CD14-positive monocyte (primary cell): ENCODE measurements around the gene CPED1. TPM values are rescaled to one million over a fixed set of nuclear protein-coding genes. Genes with fewer than 3 reads are reported as not detected.

Source experiments
- DNase-seq, 3 donors: peaks; one replicate each; pipeline ENCODE4 v3.0.0-alpha.2; 2011 to 2022
- H2AFZ ChIP-seq: 2 replicates; pipeline ENCODE4 v1.6.0; 2012; ENCODE audit warnings: mild to moderate bottlenecking, low read depth, low read length, inconsistent platforms; ENCODE audit not compliant: insufficient read depth, poor library complexity, severe bottlenecking
- H3K27ac ChIP-seq, 2 donors: 1 replicate in 1 of 2; 2 replicates in 1 of 2; pipeline ENCODE4 v1.5.1; 2012 to 2013; ENCODE audit warnings: low read length in 2 of 2, control low read depth in 1 of 2, inconsistent platforms in 1 of 2, low read depth in 1 of 2, mild to moderate bottlenecking in 1 of 2
- H3K27me3 ChIP-seq, 2 donors: one replicate each; pipeline versions ENCODE4 v1.6.0 to v1.6.1; 2011 to 2013; ENCODE audit warnings: low read length in 2 of 2; ENCODE audit not compliant: control insufficient read depth in 2 of 2, insufficient read depth in 2 of 2
- H3K36me3 ChIP-seq, 2 donors: replicated peaks in 1 of 2; 1 replicate in 1 of 2; 2 replicates in 1 of 2; pipeline versions ENCODE4 v1.5.1 to v1.6.1; 2012 to 2013; ENCODE audit warnings: low read length in 2 of 2, control low read depth in 1 of 2, inconsistent platforms in 1 of 2, mild to moderate bottlenecking in 1 of 2; ENCODE audit not compliant: insufficient read depth in 2 of 2, control insufficient read depth in 1 of 2
- H3K4me1 ChIP-seq, 2 donors: 1 replicate in 1 of 2; 2 replicates in 1 of 2; pipeline versions ENCODE4 v1.5.1 to v1.6.1; 2012 to 2013; ENCODE audit warnings: low read length in 2 of 2, control low read depth in 1 of 2, inconsistent platforms in 1 of 2, mild to moderate bottlenecking in 1 of 2, moderate library complexity in 1 of 2; ENCODE audit not compliant: insufficient read depth in 2 of 2, control insufficient read depth in 1 of 2
- H3K4me2 ChIP-seq: replicated peaks from 2 replicates; pipeline ENCODE3; 2012; ENCODE audit warnings: low read length, moderate library complexity, mild to moderate bottlenecking; ENCODE audit not compliant: poor library complexity, severe bottlenecking; ENCODE audit errors: extremely low read depth
- H3K4me3 ChIP-seq, 3 experiments: fragments of 200-600 bp in 1 of 3; sonication (generic) in 1 of 3; replicated peaks in 1 of 3; 1 replicate in 2 of 3; 2 replicates in 1 of 3; pipeline ENCODE4 v1.5.1; 2011 to 2013; ENCODE audit warnings: low read length in 3 of 3, mild to moderate bottlenecking in 3 of 3, control low read depth in 2 of 3, low read depth in 2 of 3, inconsistent platforms in 1 of 3, moderate library complexity in 1 of 3
- H3K79me2 ChIP-seq: 2 replicates; pipeline ENCODE4 v1.6.0; 2012; ENCODE audit warnings: mild to moderate bottlenecking, control low read depth, inconsistent platforms, low read length, moderate library complexity; ENCODE audit not compliant: insufficient read depth
- H3K9ac ChIP-seq: 2 replicates; pipeline ENCODE4 v1.6.0; 2017; ENCODE audit warnings: low read length, mild to moderate bottlenecking; ENCODE audit not compliant: insufficient read depth, poor library complexity, severe bottlenecking
- H3K9me3 ChIP-seq, 2 donors: replicated peaks in 1 of 2; 1 replicate in 1 of 2; 2 replicates in 1 of 2; pipeline versions ENCODE4 v1.5.1 to v1.6.1; 2012 to 2013; ENCODE audit warnings: low read length in 2 of 2, control low read depth in 1 of 2; ENCODE audit not compliant: control insufficient read depth in 1 of 2, insufficient read depth in 1 of 2
- H4K20me1 ChIP-seq: 2 replicates; pipeline ENCODE4 v1.6.0; 2012; ENCODE audit warnings: mild to moderate bottlenecking, low read length, control low read depth, moderate library complexity; ENCODE audit not compliant: insufficient read depth
- H3K27ac Mint-ChIP-seq, 7 donors: one replicate each; pipeline ENCODE4 v1.8.0; 2020; ENCODE audit warnings: mild to moderate bottlenecking in 7 of 7, mixed read lengths in 7 of 7, moderate library complexity in 6 of 7, inconsistent platforms in 2 of 7
- H3K27me3 Mint-ChIP-seq, 3 donors: one replicate each; pipeline ENCODE4 v1.8.0; 2021 to 2022; ENCODE audit warnings: low read depth in 3 of 3, mild to moderate bottlenecking in 3 of 3, mixed read lengths in 3 of 3, moderate library complexity in 3 of 3, inconsistent platforms in 1 of 3
- H3K36me3 Mint-ChIP-seq, 2 donors: one replicate each; pipeline ENCODE4 v1.8.0; 2020; ENCODE audit warnings: mixed read lengths in 2 of 2, inconsistent platforms in 1 of 2, mild to moderate bottlenecking in 1 of 2
- H3K4me1 Mint-ChIP-seq: one replicate; pipeline ENCODE4 v1.8.0; 2020; ENCODE audit warnings: mild to moderate bottlenecking, mixed read lengths
- H3K4me3 Mint-ChIP-seq, 2 donors: one replicate each; pipeline ENCODE4 v1.8.0; 2020; ENCODE audit warnings: mild to moderate bottlenecking in 2 of 2, mixed read lengths in 2 of 2, moderate library complexity in 1 of 2
- H3K9me3 Mint-ChIP-seq, 7 donors: one replicate each; pipeline ENCODE4 v1.8.0; 2020 to 2022; ENCODE audit warnings: mixed read lengths in 7 of 7, mild to moderate bottlenecking in 6 of 7, moderate library complexity in 6 of 7, inconsistent platforms in 2 of 7
- WGBS: methylation state at CpG from one replicate; pipeline ENCODE4 v1.1.5; 2013; ENCODE audit warnings: missing lambda C conversion rate; ENCODE audit not compliant: insufficient coverage; 5-methylcytosine and 5-hydroxymethylcytosine counted together
- intact Hi-C, 2 donors: fragments of 100-400 bp; cut with micrococcal nuclease; formaldehyde crosslinking; loops; one replicate each; pipeline versions ENCODE4 v1.15.0 to v1.15.1; 2023
- polyA plus RNA-seq, 3 donors: library from polyadenylated mRNA; depleted of rRNA in 1 of 3; unstranded in 2 of 3; stranded (reverse) in 1 of 3; fragments of 300-500 nt in 2 of 3; fragments of >200 nt in 1 of 3; fragmentation: Illumina TruSeq in 2 of 3; gene quantifications; 1 replicate in 2 of 3; 2 replicates in 1 of 3; pipeline ENCODE4 v1.2.3, GENCODE V29; 2012 to 2021
- TF ChIP-seq, protein P1 (sequence below): fragments of 200-600 bp; IDR thresholded peaks from one replicate; pipeline ENCODE4 v1.8.0; 2022; ENCODE audit warnings: antibody characterized with exemption, mild to moderate bottlenecking

The CPED1 gene
- polyA plus RNA-seq, 3 donors = 9.8 to 30.0 (median 20.4) TPM

DNA sequence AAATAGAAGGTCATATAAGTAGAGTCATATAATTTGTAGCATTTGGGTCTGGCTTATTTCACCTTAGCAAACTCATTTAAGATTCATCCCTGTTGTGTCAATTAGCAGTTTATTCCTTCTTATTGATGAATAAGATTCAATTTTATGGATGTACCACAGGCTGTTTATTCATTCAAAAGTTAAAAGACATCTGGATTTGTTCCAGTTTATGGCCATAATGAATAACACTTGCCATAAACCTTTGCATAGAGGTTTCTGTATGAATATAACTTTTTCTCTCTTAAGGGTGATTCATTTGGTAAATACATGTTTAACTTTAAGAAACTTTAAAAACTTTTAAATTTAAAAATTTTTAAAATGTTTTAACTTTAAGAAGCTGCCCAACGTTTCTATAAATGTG is 66.4 kb downstream of the CPED1 start:
- Histone ChIP-seq H3K36me3 (no peaks in the 10 kb centered on the region), H2AFZ (no peak overlapping the region), H4K20me1 (no peaks in the 10 kb centered on the region), H3K79me2 (no peaks in the 10 kb centered on the region), H3K9me3 (no peaks in the 10 kb centered on the region), H3K9ac (no peak overlapping the region), H3K4me3 (no peak overlapping the region), H3K4me1 (peaks cover 2 to 9% of the 10 kb centered on the region in 2 donors), H3K27ac (no peak overlapping the region), H3K4me2 (no peak overlapping the region), H3K27me3 (no peaks in the 10 kb centered on the region)
- DNase-seq = no peak
- Mint-ChIP-seq H3K4me1 (peaks cover 9% of the 10 kb centered on the region), H3K9me3 (no peaks in the 10 kb centered on the region), H3K27ac (no peak overlapping the region), H3K4me3 (no peak overlapping the region), H3K27me3 (peaks cover 0 to 4% (median 1%) of the 10 kb centered on the region in 3 donors), H3K36me3 (peaks cover 3% of the 10 kb centered on the region in 2 donors)
- intact Hi-C loops = no loop called here
- TF ChIP-seq, protein P1, sequence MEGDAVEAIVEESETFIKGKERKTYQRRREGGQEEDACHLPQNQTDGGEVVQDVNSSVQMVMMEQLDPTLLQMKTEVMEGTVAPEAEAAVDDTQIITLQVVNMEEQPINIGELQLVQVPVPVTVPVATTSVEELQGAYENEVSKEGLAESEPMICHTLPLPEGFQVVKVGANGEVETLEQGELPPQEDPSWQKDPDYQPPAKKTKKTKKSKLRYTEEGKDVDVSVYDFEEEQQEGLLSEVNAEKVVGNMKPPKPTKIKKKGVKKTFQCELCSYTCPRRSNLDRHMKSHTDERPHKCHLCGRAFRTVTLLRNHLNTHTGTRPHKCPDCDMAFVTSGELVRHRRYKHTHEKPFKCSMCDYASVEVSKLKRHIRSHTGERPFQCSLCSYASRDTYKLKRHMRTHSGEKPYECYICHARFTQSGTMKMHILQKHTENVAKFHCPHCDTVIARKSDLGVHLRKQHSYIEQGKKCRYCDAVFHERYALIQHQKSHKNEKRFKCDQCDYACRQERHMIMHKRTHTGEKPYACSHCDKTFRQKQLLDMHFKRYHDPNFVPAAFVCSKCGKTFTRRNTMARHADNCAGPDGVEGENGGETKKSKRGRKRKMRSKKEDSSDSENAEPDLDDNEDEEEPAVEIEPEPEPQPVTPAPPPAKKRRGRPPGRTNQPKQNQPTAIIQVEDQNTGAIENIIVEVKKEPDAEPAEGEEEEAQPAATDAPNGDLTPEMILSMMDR = no peak
- no CpG with 5 or more reads among the region's 1 CpG for WGBS

DNA sequence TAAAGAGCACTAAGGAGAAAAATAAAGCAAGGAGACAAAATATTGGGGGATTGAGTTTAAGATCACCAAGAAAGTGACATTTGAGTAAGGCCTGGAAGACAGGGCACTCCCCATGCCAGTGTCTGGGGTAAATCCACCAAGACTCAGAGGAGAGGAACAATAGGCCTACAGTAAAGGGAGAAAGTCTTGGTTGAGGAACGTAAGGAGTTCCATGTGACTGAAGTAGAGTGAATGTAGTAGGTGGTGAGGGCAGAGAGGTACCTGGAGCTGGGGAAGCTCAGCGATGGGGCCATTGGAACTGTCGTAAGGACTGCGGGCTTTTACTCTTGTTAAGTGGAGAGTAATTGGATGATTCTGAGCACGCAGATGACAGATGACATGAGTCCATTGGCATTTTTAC is 69.4 kb downstream of the CPED1 start:
- Mint-ChIP-seq H3K27ac (no peak overlapping the region), H3K4me3 (no peak overlapping the region), H3K27me3 (peaks cover 1 to 4% (median 1%) of the 10 kb centered on the region in 3 donors), H3K4me1 (no peaks in the 10 kb centered on the region), H3K9me3 (no peaks in the 10 kb centered on the region), H3K36me3 (no peaks in the 10 kb centered on the region)
- WGBS = 99% methylated on average over 5 of the region's 5 CpGs
- Histone ChIP-seq H3K27ac (no peak overlapping the region), H2AFZ (no peak overlapping the region), H3K4me3 (no peak overlapping the region), H3K79me2 (no peaks in the 10 kb centered on the region), H3K27me3 (no peaks in the 10 kb centered on the region), H3K4me2 (no peak overlapping the region), H3K4me1 (no peaks in the 10 kb centered on the region), H3K9me3 (no peaks in the 10 kb centered on the region), H3K9ac (no peak overlapping the region), H4K20me1 (no peaks in the 10 kb centered on the region), H3K36me3 (no peaks in the 10 kb centered on the region)
- no peak for DNase-seq
- intact Hi-C loops = no loop called here
- TF ChIP-seq, protein P1 = no peak
